Subcutaneous adipose tissue (tissue), 4 donors: ENCODE data around the gene SLC6A12. TPM values are rescaled to one million over a fixed set of nuclear protein-coding genes. Genes with fewer than 3 reads are reported as not detected.

Experiments used
- CTCF ChIP-seq: fragments of 450-650 bp; IDR thresholded peaks from one replicate; pipeline ENCODE4 v1.5.1; 2016; ENCODE audit warnings: low read depth, mild to moderate bottlenecking, control low read depth, antibody characterized with exemption, moderate library complexity
- total RNA-seq, 4 donors: library from RNA; depleted of rRNA; stranded (reverse); fragments of >200 nt; gene quantifications; one replicate each; pipeline ENCODE4 v1.1.0, GENCODE V29; 2016

Gene SLC6A12
- total RNA-seq, 4 donors from 2014 or later: 0.33 to 4.4 (median 1.5) TPM

- TF ChIP-seq CTCF: no peak
These were observed 18.8 kb downstream of the SLC6A12 start for GRCh38 chr12:195156-195555.

GRCh38 chr12:194276-194675, 19.7 kb downstream of the SLC6A12 start:
- no peak for TF ChIP-seq CTCF

- no peak for TF ChIP-seq CTCF
These were observed 20.7 kb downstream of the SLC6A12 start for GRCh38 chr12:193261-193660.

- TF ChIP-seq CTCF: no peak
These were observed 22.4 kb downstream of the SLC6A12 start for GRCh38 chr12:191541-191940.

GRCh38 chr12:190881-191280, 23.1 kb downstream of the SLC6A12 start:
- TF ChIP-seq CTCF: no peak

- TF ChIP-seq CTCF: no peak
These were observed 24.4 kb downstream of the SLC6A12 start for GRCh38 chr12:189622-189962.

GRCh38 chr12:188910-189621, 24.9 kb downstream of the SLC6A12 start:
- no peak for TF ChIP-seq CTCF
